ENCODE measurements around the gene COL25A1. TPM values are rescaled to one million over a fixed set of nuclear protein-coding genes. Genes with fewer than 3 reads are reported as not detected.

The COL25A1 gene
- total RNA-seq, 1 experiment from 2014 or later, result not detected

- H3K9me3 Mint-ChIP-seq (ENCODE audit: low read depth, unreplicated experiment), result peaks cover 6% of the 10 kb centered on the region
- intact Hi-C loops (cut with micrococcal nuclease; ENCODE audit: unreplicated experiment), result no loop called here
- H3K27ac Mint-ChIP-seq (ENCODE audit: unreplicated experiment), result no peak overlapping the region
- H3K4me3 Mint-ChIP-seq (ENCODE audit: low read depth, unreplicated experiment), result no peak overlapping the region
- no peaks in the 10 kb centered on the region for H3K4me1 Mint-ChIP-seq (ENCODE audit: low read depth, unreplicated experiment)
- no peak for DNase-seq
- BruUV-seq (replicated peaks), result no TSS peak
- H3K27me3 Mint-ChIP-seq (ENCODE audit: unreplicated experiment), result peaks cover 6% of the 10 kb centered on the region
- TF ChIP-seq CTCF (IDR thresholded peaks at IDR 0.05; ENCODE audit: unreplicated experiment), result no peak
- CTCF ChIA-PET, result no interaction called here
- H3K36me3 Mint-ChIP-seq (ENCODE audit: insufficient read depth, unreplicated experiment), result no peaks in the 10 kb centered on the region
Observed at GRCh38 chr4:109319156-109319555, 16.7 kb upstream of the COL25A1 start.

GRCh38 chr4:109315818-109316217 is 13.4 kb upstream of the COL25A1 start:
- no TSS peak for BruUV-seq (replicated peaks)
- H3K4me3 Mint-ChIP-seq (ENCODE audit: low read depth, unreplicated experiment), result no peak overlapping the region
- CTCF ChIA-PET, result no interaction called here
- DNase-seq, result no peak
- H3K27ac Mint-ChIP-seq (ENCODE audit: unreplicated experiment), result no peak overlapping the region
- no peaks in the 10 kb centered on the region for H3K36me3 Mint-ChIP-seq (ENCODE audit: insufficient read depth, unreplicated experiment)
- no peak for TF ChIP-seq CTCF (IDR thresholded peaks at IDR 0.05; ENCODE audit: unreplicated experiment)
- no peaks in the 10 kb centered on the region for H3K4me1 Mint-ChIP-seq (ENCODE audit: low read depth, unreplicated experiment)
- intact Hi-C loops (cut with micrococcal nuclease; ENCODE audit: unreplicated experiment), result no loop called here
- no peaks in the 10 kb centered on the region for H3K27me3 Mint-ChIP-seq (ENCODE audit: unreplicated experiment)
- H3K9me3 Mint-ChIP-seq (ENCODE audit: low read depth, unreplicated experiment), result no peaks in the 10 kb centered on the region

GRCh38 chr4:109315341-109315740 is 12.9 kb upstream of the COL25A1 start:
- TF ChIP-seq CTCF (IDR thresholded peaks at IDR 0.05; ENCODE audit: unreplicated experiment), result no peak
- CTCF ChIA-PET, result no interaction called here
- BruUV-seq (replicated peaks), result no TSS peak
- Mint-ChIP-seq H3K36me3 (ENCODE audit: insufficient read depth, unreplicated experiment) (no peaks in the 10 kb centered on the region), H3K4me3 (ENCODE audit: low read depth, unreplicated experiment) (no peak overlapping the region), H3K27me3 (ENCODE audit: unreplicated experiment) (no peaks in the 10 kb centered on the region), H3K27ac (ENCODE audit: unreplicated experiment) (no peak overlapping the region), H3K4me1 (ENCODE audit: low read depth, unreplicated experiment) (no peaks in the 10 kb centered on the region), H3K9me3 (ENCODE audit: low read depth, unreplicated experiment) (no peaks in the 10 kb centered on the region)
- intact Hi-C loops (cut with micrococcal nuclease; ENCODE audit: unreplicated experiment), result no loop called here
- no peak for DNase-seq

- CTCF ChIA-PET, result no interaction called here
- Mint-ChIP-seq H3K36me3 (ENCODE audit: insufficient read depth, unreplicated experiment) (no peaks in the 10 kb centered on the region), H3K27me3 (ENCODE audit: unreplicated experiment) (no peaks in the 10 kb centered on the region), H3K27ac (ENCODE audit: unreplicated experiment) (no peak overlapping the region), H3K4me3 (ENCODE audit: low read depth, unreplicated experiment) (no peak overlapping the region), H3K4me1 (ENCODE audit: low read depth, unreplicated experiment) (no peaks in the 10 kb centered on the region), H3K9me3 (ENCODE audit: low read depth, unreplicated experiment) (no peaks in the 10 kb centered on the region)
- intact Hi-C loops (cut with micrococcal nuclease; ENCODE audit: unreplicated experiment), result no loop called here
- BruUV-seq (replicated peaks), result no TSS peak
- DNase-seq, result no peak
- no peak for TF ChIP-seq CTCF (IDR thresholded peaks at IDR 0.05; ENCODE audit: unreplicated experiment)
Observed at GRCh38 chr4:109313168-109314133, 11.0 kb upstream of the COL25A1 start.
